Stimulated activated CD8-positive, alpha-beta memory T cell treated with anti-CD3 and anti-CD28 coated beads, Interleukin-4, amount 100 ng/mL, for 48 hours (primary cell): ENCODE measurements around the gene TBCC.
"Not testable (repeated sequence)": the region's sequence is repeated elsewhere in the genome, so short reads cannot be mapped to it uniquely, and the experiment has no call there.

Experiments used
- DNase-seq: peaks from one replicate; pipeline ENCODE4 v3.0.0-alpha.2; 2020

TBCC gene

GRCh38 chr6:42769836-42770235, 23.9 kb upstream of the TBCC start:
- DNase-seq: no peak

DNA sequence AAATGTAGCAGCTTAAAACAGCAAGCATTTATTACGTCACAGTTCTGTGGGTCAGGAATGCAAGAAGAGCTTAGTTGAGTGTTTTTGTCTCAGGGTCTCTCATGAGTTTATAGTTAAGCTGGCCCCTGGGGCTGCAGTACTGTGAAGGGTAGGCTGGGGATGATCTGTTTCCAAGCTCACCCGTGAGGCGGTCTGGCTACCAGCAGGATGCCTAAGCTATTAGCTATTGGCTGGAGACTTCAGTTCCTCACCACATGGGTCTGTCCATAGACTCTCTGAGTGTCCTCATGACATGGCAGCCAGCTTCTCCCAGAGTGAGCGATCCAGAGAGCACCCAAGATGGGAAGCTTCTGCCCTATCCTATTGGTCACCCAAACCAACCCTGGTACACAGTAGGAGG, 23.1 kb upstream of the TBCC start:
- no peak for DNase-seq

DNA sequence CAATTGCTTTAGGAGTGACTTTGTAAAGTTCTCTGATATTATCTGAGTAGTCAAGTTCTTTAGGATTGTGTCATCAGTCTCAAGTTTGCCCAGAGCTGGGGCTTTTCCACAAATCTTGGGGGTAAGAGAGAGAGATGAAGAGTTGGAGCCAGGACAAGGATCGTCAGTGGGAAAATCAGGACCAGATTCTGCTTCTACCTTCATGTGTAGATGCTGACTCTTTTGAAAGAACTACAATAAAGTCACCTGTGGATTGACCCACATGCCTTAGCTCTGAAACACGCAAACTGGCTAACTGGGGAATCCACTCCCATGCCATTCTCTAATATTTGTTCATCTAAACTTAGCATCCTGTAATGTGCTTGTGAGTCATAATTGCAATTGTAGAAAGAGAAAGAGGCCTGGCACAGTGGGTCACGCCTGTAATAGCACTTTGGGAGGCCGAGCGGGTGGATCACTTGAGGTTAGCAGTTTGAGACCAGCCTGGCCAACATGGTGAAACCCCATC, 20.3 kb upstream of the TBCC start:
- no peak for DNase-seq

- no peak for DNase-seq
Observed at GRCh38 chr6:42764911-42765648, 19.2 kb upstream of the TBCC start.

DNA sequence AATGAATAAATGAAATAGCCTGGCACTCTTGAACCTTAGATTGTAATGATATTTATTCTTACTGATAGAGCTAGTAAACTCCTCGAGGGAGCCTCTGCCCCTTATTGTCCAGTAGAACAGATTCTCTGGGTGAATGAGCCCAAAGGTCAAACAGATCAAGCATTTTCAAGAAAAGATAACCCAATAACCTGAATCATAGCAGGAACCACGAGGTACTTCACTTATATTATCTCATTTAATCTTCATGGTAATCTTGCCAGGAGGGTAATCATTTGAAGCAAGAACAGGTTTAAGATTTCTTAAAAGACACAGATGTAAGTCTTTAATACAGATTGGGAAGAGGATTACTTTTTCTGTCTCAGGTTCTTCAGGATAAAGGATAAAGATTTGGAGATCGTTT, 17.0 kb upstream of the TBCC start:
- no peak for DNase-seq

- DNase-seq: no peak
Observed at GRCh38 chr6:42762426-42762859, 16.5 kb upstream of the TBCC start.

DNA sequence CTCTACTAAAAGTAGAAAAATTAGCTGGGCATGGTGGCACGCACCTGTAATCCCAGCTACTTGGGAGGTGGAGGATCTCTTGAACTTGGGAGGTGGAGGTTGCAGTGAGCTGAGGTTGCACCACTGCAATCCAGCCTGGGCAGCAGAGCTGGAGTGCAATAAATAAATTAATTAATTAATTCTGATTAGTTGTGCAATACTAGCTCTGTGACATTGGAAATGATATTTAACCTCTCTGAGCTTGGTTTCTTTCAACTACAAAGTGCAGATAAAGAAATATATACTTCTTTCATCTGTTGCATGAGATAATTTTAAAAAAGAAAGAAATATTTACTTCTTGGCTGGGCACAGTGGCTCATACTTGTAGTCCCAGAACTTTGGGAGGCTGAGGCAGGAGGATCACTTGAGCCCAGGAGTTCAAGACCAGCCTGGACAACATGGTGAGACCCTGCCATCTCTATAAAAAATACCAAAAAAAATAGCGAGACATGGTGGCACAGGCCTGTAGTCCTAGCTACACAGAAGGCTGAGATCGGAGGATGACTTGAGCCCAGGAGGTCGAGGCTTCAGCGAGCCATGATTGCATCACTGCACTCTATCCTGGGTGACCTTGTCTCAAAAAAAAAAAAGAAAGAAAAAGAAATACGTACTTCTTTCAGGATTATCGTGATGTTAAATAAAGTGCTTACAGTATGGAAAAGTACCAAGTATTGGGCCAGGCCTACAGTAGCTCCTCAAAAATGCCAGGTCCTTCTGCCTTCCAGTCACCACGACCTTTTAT, 15.6 kb upstream of the TBCC start:
- no peak for DNase-seq

GRCh38 chr6:42758756-42759430, 13.0 kb upstream of the TBCC start:
- no peak for DNase-seq

DNA sequence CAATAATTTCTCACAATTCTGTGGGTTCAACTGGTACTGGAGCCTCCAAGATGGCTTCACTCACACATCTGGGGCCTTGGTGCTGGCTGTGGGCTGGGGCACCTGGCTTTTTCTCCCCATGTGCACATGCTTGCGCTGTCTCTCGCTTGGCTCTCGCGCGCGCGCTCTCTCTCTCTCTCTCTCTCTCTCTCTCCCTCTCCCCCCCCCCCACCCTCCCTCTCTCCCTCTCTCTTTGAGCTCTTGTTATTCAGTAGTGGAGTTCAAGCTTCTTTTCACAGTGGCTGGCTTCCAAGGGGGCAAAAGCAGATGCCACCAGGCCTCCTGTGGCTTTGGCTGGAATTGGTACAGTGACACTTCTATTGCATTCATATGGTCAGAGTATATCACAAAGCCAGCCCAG, 10.8 kb upstream of the TBCC start:
- DNase-seq: no peak

DNA sequence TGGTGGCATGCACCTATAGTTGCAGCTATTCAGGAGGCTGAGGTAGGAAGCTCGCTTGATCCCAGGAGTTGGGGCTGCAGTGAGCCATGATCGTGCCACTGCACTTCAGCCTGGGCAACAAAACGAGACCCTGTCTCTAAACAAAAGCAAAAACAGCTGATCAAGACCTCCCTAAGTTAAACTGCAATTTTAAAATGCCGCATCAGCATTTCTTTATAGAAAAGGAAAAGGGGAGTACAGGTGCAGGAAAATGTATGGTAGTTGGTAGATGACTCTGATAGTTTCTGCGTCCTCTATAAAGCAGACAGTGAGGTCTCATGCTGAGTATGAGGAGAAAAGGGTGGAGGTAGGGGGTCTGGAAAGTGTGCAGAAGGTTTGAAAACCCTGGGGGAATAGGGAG, 8.9 kb upstream of the TBCC start:
- DNase-seq: no peak

DNA sequence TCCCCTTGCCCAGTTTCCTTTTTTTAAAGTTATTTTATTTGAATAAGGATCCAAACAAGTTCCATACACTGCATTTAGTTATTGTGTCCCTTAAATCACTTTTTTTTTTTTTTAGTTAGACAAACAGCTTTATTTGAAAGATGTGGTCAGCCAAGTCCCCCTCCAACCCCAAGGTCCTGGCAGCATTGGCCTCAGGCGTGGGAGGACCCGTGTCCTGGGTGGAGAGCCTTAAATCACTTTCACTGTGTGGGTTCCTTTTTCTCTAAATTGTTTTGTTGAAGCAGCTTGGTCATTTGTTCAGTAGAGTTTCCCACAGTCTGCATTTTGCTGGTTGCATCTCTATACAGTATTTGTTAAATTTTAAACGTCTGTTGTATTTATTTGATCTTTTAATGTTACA, 5.2 kb upstream of the TBCC start:
- DNase-seq: no peak

DNA sequence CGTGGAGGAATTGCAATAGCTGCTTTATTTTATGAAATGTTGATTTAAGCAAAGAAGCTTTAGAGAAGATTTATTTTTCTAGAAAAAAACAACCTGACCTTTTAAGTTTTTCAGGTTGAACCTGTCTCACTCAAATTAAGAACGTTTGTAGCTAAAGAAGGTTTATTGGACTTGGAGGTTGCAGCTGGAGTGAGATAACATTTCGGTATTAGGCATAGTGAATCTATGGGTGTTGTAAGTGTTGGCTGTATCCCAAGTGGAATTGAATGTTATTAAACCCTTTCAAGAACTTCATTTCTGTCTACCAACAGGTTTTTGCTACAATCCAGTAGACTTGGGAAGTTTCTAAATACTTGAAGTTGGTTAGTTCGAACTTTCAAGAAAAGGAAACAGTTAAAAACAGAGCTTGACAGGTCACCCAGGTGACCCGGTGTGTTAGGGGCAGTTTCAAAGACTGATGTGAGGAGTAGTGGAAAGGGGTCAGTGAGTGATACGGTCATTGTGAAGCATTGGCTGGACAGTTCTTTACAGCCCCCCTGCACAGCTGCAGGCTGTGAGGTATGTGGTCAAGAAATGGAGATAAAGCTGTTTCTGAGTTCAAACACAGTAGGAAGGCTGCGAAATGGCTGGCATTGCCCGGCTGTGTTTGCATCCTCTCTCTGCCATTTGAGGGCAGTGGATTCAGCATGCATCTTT, 2.4 kb upstream of the TBCC start:
- no peak for DNase-seq

DNA sequence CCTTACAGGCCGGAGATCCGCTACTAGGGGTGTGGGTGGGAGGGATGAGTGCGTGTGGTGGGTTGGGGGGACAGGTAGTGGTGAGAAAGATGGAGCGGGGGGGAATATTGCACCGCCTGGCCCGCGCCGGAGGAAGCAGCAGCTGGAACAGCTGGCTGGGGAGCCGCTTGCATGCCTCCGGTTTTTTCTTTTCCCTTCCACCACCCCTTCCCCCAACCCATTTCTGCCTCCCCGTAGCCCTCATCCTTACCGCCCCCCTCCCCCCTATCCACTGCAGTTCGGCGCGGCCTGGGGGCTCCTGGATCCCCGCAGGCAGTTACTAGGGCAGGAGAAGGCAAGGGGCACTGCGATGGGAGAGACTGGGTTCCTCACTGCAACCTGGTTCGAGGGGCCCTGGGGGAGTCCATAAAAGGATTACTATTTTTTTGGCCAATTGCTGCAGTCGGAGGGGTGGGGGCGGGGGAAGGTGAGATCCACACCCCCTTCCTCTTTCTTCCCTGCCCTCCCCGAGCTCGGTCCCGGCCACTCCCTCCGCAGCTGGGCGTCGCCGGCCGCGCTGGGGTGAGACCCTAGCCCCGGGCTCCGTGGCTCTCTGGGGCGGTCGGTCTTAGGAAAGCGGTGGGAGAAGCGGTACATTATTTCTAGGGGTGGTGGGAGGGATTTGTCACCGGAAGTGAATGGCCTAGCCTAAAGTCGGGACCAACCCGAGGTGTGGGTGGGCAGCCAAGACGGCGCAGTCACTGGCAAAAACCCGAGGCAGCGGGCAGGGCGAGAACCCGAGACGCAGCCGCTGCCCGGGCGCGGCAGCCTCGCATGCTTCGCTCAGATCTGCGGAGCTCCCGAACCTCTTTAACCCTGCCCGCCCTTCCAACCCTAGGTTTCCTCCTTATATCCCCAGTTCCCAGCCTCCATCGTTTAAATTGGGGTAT, 824 bp upstream of the TBCC start:
- DNase-seq: peak; percentile 85

- peak; percentile 51 for DNase-seq
Observed at GRCh38 chr6:42745083-42745639, 742 bp downstream of the TBCC start.

GRCh38 chr6:42744351-42744893, 1.5 kb downstream of the TBCC start:
- DNase-seq: no peak

DNA sequence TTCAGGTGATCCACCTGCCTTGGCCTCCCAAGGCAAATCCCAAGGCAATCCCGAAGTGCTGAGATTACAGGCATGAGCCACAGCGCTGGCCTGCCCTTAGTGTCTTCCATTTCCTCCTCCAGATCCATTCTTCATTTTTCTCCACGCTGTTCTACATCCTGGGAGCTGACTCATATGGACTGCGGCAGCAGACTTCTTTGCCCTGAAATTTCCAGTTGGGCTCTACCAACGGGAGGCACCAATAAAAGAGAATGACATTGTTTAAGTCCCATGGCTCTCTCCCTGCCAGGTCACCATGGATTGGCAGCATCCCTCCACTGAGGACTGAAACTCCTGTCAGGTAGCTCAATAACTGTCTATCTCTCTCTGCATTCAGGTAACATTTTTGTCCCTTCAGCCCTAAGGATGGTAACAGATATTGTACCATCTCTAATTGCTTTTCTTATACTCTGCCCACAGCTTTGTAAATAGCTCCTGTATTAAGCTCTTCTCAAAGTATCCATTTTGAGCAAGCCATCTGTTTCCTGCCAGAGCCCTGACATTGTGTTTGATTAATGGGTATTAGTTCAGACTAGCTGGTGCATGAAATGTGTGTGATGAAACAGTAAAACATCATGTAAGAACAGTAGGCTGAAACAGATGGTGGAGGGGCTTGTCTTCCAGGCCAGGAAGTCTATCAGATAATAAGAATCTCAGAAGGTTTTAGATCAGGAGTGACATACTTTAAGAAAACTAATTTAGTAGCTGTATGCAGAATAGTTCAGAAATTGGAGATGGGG, 3.6 kb downstream of the TBCC start:
- DNase-seq: no peak

GRCh38 chr6:42740725-42741124, 5.2 kb downstream of the TBCC start:
- DNase-seq: no peak

GRCh38 chr6:42735976-42736375, 9.9 kb downstream of the TBCC start:
- no peak for DNase-seq

DNA sequence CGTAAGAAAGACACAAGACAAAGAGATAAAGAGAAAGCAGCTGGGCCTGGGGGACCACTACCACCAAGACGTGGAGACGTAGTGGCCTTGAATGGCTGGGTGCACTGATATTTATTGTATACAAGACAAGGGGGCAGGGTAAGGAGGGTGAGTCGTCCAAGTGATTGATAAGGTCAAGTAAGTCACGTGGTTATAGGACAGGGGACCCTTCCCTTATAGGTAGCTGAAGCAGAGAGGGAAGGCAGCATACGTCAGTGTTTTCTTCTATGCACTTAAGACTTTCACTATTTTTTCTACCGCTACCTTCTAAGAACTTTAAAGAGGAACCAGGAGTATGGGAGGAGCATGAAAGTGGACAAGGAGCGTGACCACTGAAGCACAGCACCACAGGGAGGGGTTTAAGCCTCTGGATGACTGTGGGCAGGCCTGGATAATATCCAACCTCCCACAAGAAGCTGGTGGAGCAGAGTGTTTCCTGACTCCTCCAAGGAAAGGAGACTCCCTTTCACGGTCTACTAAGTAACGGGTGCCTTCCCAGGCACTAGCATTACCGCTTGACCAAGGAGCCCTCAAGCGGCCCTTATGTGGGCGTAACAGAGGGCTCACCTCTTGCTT, 11.9 kb downstream of the TBCC start:
- DNase-seq: not testable (repeated sequence)

DNA sequence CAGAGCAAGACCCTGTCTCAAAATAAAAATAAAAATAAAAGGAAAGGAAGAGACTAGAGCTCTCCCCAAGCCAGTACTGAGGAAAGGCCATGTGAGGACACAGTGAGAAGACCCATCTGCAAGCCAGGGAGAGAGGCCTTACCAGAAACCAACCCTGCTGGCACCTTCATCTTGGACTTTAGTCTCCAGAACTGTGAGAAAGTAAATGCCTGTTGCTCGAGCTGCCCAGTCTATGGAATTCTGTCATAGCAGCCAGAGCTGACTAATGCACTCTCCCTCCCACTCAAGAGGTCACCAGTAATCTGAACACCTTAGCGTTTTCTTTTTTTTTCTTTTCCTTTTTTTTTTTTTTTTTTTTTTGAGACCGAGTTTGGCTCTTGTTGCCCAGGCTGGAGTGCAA, 16.2 kb downstream of the TBCC start:
- no peak for DNase-seq
